ENCODE measurements around the gene ZC3H8. TPM values are rescaled to one million over a fixed set of nuclear protein-coding genes. Genes with fewer than 3 reads are reported as not detected.
"Not testable (repeated sequence)": the region's sequence is repeated elsewhere in the genome, so short reads cannot be mapped to it uniquely, and the experiment has no call there.

The ZC3H8 gene
- total and polyA plus RNA-seq, 11 donors: 5.1 to 12.2 (median 7.8) TPM

- TF ChIP-seq CTCF (IDR thresholded peaks at IDR 0.05) (no peak), POLR2A (IDR thresholded peaks at IDR 0.05) (no peak)
- ATAC-seq (no peak), DNase-seq (no peak)
- Histone ChIP-seq H3K27ac (no peak overlapping the region), H3K4me3 (no peak overlapping the region), H3K9me3 (no peaks in the 10 kb centered on the region), H3K27me3 (no peaks in the 10 kb centered on the region), H3K36me3 (no peaks in the 10 kb centered on the region), H3K4me1 (peaks cover 0 to 6% (median 0%) of the 10 kb centered on the region in 12 donors)
- WGBS, 4 donors: 37 to 55% (median 46%) methylated on average over 1 of the region's 1 CpG
- intact Hi-C loops (cut with DNase I): no loop called here
These were observed 35.8 kb upstream of the ZC3H8 start for GRCh38 chr2:112290648-112291047.

GRCh38 chr2:112290088-112290487 lies 35.2 kb upstream of the ZC3H8 start:
- intact Hi-C loops (cut with DNase I): no loop called here

GRCh38 chr2:112283535-112283934 lies 28.7 kb upstream of the ZC3H8 start:
- ATAC-seq: peak in 1 of 4 donors; percentile 62
- H3K9me3 ChIP-seq; H3K36me3 ChIP-seq; H3K4me3 ChIP-seq; intact Hi-C loops (cut with DNase I); H3K27me3 ChIP-seq; DNase-seq: not testable (repeated sequence)
- Histone ChIP-seq H3K27ac (peak overlapping the region in 1 of 12 donors; percentile 13), H3K4me1 (peaks cover 0 to 11% (median 0%) of the 10 kb centered on the region in 12 donors)
- 65 to 80% (median 77%) methylated on average over 2 of the region's 2 CpGs for WGBS, 4 donors

More at GRCh38 chr2:112290088-112290487, 35.2 kb upstream of the ZC3H8 start:
- TF ChIP-seq CTCF (IDR thresholded peaks at IDR 0.05) (no peak), POLR2A (IDR thresholded peaks at IDR 0.05) (no peak)
- Histone ChIP-seq H3K9me3 (no peaks in the 10 kb centered on the region), H3K4me1 (peaks cover 0 to 4% (median 0%) of the 10 kb centered on the region in 12 donors), H3K36me3 (no peaks in the 10 kb centered on the region), H3K4me3 (no peak overlapping the region), H3K27ac (no peak overlapping the region), H3K27me3 (no peaks in the 10 kb centered on the region)
- WGBS, 4 donors: 76 to 85% (median 83%) methylated on average over 3 of the region's 3 CpGs
- no peak for DNase-seq
- no peak for ATAC-seq

GRCh38 chr2:112282066-112282465 lies 27.2 kb upstream of the ZC3H8 start:
- H3K27ac ChIP-seq; H3K4me3 ChIP-seq; intact Hi-C loops (cut with DNase I); ATAC-seq; H3K36me3 ChIP-seq; DNase-seq; H3K27me3 ChIP-seq; H3K9me3 ChIP-seq: not testable (repeated sequence)
- H3K4me1 ChIP-seq: peaks cover 0 to 17% (median 5%) of the 10 kb centered on the region in 12 donors
- 91 to 94% (median 92%) methylated on average over 4 of the region's 4 CpGs for WGBS, 4 donors

GRCh38 chr2:112277596-112278220 lies 22.9 kb upstream of the ZC3H8 start:
- H3K36me3 ChIP-seq: no peaks in the 10 kb centered on the region
- peak overlapping the region in 2 of 12 donors; percentile 26 to 99 for H3K27ac ChIP-seq
- no peaks in the 10 kb centered on the region for H3K9me3 ChIP-seq
- intact Hi-C loops (cut with DNase I): loop anchor here in 4 of 10 donors (5.0 to 10.0 kb wide), 3 partner anchors 223 to 307 kb away; partner anchors contain the start of genes CHCHD5 (in 3 of the 4) and TMEM87B (in 2 of the 4)
- no peaks in the 10 kb centered on the region for H3K27me3 ChIP-seq
- no peak for TF ChIP-seq POLR2A (IDR thresholded peaks at IDR 0.05)
- no peak for TF ChIP-seq CTCF (IDR thresholded peaks at IDR 0.05)
- H3K4me1 ChIP-seq: peaks cover 0 to 25% (median 9%) of the 10 kb centered on the region in 12 donors
- ATAC-seq (no peak), DNase-seq (no peak)
- 82 to 89% (median 86%) methylated on average over 5 of the region's 5 CpGs for WGBS, 4 donors
- no peak overlapping the region for H3K4me3 ChIP-seq
